ENCODE results near the gene STXBP1.

STXBP1 gene

GRCh38 chr9:127707766-127708165, 95.7 kb downstream of the STXBP1 start:
- Histone ChIP-seq H3K27me3 (ENCODE audit: low read depth, low read length) (no peaks in the 10 kb centered on the region), H2AFZ (ENCODE audit: low read depth, low read length) (no peak overlapping the region), H4K20me1 (ENCODE audit: insufficient read depth, low read length) (no peaks in the 10 kb centered on the region), H3K9ac (ENCODE audit: low read length) (no peak overlapping the region), H3K4me1 (ENCODE audit: low read length) (no peaks in the 10 kb centered on the region), H3K9me3 (ENCODE audit: insufficient read depth, low read length) (no peaks in the 10 kb centered on the region), H3K27ac (ENCODE audit: low read length) (no peak overlapping the region), H3K36me3 (replicated peaks; ENCODE audit: low read depth, low read length) (no peaks in the 10 kb centered on the region), H3K4me3 (ENCODE audit: low read length) (no peak overlapping the region), H3K4me2 (ENCODE audit: low read length) (no peak overlapping the region), H3K79me2 (ENCODE audit: low read length) (no peaks in the 10 kb centered on the region)
- TF ChIP-seq EZH2phosphoT487 (IDR thresholded peaks at IDR 0.05; ENCODE audit: low read depth), result no peak
- TF ChIP-seq, protein P1, sequence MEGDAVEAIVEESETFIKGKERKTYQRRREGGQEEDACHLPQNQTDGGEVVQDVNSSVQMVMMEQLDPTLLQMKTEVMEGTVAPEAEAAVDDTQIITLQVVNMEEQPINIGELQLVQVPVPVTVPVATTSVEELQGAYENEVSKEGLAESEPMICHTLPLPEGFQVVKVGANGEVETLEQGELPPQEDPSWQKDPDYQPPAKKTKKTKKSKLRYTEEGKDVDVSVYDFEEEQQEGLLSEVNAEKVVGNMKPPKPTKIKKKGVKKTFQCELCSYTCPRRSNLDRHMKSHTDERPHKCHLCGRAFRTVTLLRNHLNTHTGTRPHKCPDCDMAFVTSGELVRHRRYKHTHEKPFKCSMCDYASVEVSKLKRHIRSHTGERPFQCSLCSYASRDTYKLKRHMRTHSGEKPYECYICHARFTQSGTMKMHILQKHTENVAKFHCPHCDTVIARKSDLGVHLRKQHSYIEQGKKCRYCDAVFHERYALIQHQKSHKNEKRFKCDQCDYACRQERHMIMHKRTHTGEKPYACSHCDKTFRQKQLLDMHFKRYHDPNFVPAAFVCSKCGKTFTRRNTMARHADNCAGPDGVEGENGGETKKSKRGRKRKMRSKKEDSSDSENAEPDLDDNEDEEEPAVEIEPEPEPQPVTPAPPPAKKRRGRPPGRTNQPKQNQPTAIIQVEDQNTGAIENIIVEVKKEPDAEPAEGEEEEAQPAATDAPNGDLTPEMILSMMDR (IDR thresholded peaks at IDR 0.05; ENCODE audit: low read depth, low read length), result peak; percentile 42

DNA sequence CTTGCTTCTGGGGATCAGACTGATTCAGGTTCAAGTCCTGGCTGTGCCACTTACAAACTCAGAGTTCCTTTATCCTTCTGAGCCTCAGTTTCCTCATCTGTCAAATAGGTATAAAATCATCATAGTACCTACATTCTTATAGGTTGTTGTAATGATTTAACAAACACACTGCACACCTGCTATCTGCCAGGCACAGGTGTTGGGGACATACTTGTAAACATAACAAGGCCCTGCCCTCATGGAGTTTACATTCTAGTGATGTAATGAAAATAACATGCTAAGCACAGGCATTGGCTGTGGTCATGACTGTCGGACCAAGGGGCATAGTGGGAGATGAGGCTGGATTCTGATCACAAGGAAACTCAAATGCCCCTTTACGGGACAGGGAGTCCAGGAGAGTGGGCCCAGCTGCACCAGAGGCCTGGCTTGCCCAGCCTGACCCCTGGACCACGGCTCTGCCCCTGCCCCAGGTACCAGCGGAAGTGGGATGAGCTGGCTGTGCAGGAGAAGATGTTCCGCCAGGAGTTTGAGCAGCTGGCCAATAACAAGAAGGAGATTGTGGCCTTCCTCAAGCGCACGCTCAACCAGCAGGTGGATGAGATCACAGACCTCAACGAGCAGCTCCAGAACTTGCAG, 97.0 kb downstream of the STXBP1 start:
- Histone ChIP-seq H3K27ac (ENCODE audit: low read length) (no peak overlapping the region), H3K9ac (ENCODE audit: low read length) (no peak overlapping the region), H3K27me3 (ENCODE audit: low read depth, low read length) (no peaks in the 10 kb centered on the region), H3K4me3 (ENCODE audit: low read length) (no peak overlapping the region), H4K20me1 (ENCODE audit: insufficient read depth, low read length) (no peaks in the 10 kb centered on the region; the same call in 1 of the 2 replicates), H3K4me2 (ENCODE audit: low read length) (no peak overlapping the region), H3K4me1 (ENCODE audit: low read length) (no peaks in the 10 kb centered on the region), H2AFZ (ENCODE audit: low read depth, low read length) (no peak overlapping the region), H3K9me3 (ENCODE audit: insufficient read depth, low read length) (no peaks in the 10 kb centered on the region), H3K79me2 (ENCODE audit: low read length) (no peaks in the 10 kb centered on the region), H3K36me3 (replicated peaks; ENCODE audit: low read depth, low read length) (no peaks in the 10 kb centered on the region)
- TF ChIP-seq, protein P1 (IDR thresholded peaks at IDR 0.05; ENCODE audit: low read depth, low read length), result no peak

DNA sequence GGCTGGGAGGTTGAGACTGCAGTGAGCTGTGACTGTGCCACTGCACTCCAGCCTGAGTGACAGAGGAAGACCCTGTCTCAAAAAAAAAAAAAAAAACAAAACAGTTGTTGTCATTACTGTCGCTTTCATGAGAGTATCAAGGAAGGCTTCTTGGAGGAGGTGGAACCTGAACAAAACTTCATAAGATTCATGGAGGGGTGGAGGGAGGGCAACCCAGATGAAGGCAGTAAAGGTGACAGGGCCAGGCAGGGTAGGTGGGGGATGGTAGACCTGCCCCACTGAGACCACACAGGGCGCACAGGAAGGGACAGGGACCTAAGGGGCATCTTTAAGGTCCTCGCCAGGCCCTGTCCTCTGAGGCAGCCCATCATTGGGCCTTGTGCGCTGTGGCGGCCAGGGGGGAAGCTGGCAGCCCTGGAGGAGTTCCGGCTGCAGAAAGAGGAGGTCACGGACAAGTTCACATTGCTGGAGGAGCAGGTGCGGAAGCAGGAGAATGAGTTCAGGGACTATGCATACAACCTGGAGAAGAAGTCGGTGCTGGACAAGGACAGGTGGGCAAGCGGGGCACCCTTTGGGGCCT, 98.2 kb downstream of the STXBP1 start:
- no peak overlapping the region for H3K27ac ChIP-seq (ENCODE audit: low read length)
- no peak for TF ChIP-seq EZH2phosphoT487 (IDR thresholded peaks at IDR 0.05; ENCODE audit: low read depth)
- TF ChIP-seq, protein P1 (IDR thresholded peaks at IDR 0.05; ENCODE audit: low read depth, low read length), result no peak
- H3K9me3 ChIP-seq (ENCODE audit: insufficient read depth, low read length), result no peaks in the 10 kb centered on the region
- no peaks in the 10 kb centered on the region; the same call in 1 of the 2 replicates for H4K20me1 ChIP-seq (ENCODE audit: insufficient read depth, low read length)
- H3K79me2 ChIP-seq (ENCODE audit: low read length), result no peaks in the 10 kb centered on the region
- peaks cover 4% of the 10 kb centered on the region for H3K4me1 ChIP-seq (ENCODE audit: low read length)
- no peak overlapping the region for H3K4me3 ChIP-seq (ENCODE audit: low read length)
- no peaks in the 10 kb centered on the region for H3K36me3 ChIP-seq (replicated peaks; ENCODE audit: low read depth, low read length)
- H3K9ac ChIP-seq (ENCODE audit: low read length), result no peak overlapping the region
- no peak overlapping the region for H3K4me2 ChIP-seq (ENCODE audit: low read length)
- no peaks in the 10 kb centered on the region for H3K27me3 ChIP-seq (ENCODE audit: low read depth, low read length)
- no peak overlapping the region for H2AFZ ChIP-seq (ENCODE audit: low read depth, low read length)

GRCh38 chr9:127711226-127711701, 99.2 kb downstream of the STXBP1 start:
- no peak overlapping the region for H3K27ac ChIP-seq (ENCODE audit: low read length)
- H3K4me2 ChIP-seq (ENCODE audit: low read length), result no peak overlapping the region
- no peaks in the 10 kb centered on the region for H3K79me2 ChIP-seq (ENCODE audit: low read length)
- H3K27me3 ChIP-seq (ENCODE audit: low read depth, low read length), result no peaks in the 10 kb centered on the region
- H3K9me3 ChIP-seq (ENCODE audit: insufficient read depth, low read length), result no peaks in the 10 kb centered on the region
- H3K36me3 ChIP-seq (replicated peaks; ENCODE audit: low read depth, low read length), result no peaks in the 10 kb centered on the region
- no peak overlapping the region for H2AFZ ChIP-seq (ENCODE audit: low read depth, low read length)
- H3K4me1 ChIP-seq (ENCODE audit: low read length), result peaks cover 7% of the 10 kb centered on the region
- TF ChIP-seq, protein P1 (IDR thresholded peaks at IDR 0.05; ENCODE audit: low read depth, low read length), result no peak
- TF ChIP-seq EZH2phosphoT487 (IDR thresholded peaks at IDR 0.05; ENCODE audit: low read depth), result no peak
- no peak overlapping the region for H3K9ac ChIP-seq (ENCODE audit: low read length)
- H3K4me3 ChIP-seq (ENCODE audit: low read length), result no peak overlapping the region
- H4K20me1 ChIP-seq (ENCODE audit: insufficient read depth, low read length), result no peaks in the 10 kb centered on the region; the same call in 1 of the 2 replicates
